GM23338 (cell line): ENCODE results near the gene DSEL. TPM values are rescaled to one million over a fixed set of nuclear protein-coding genes. Genes with fewer than 3 reads are reported as not detected.

Experiments used
- ATAC-seq: fragments of 200-7000 bp; cut with Tn5 transposase; 3 replicates; pipeline ENCODE4 v1.9.1; 2020
- DNase-seq: peaks from one replicate; pipeline ENCODE4 v3.0.0-alpha.2; 2015; ENCODE audit warnings: low spot score
- H2AFZ ChIP-seq: fragments of 200-600 bp; sonication (generic); 2 replicates; pipeline ENCODE4 v1.8.0; 2016; ENCODE audit warnings: antibody characterized with exemption, mild to moderate bottlenecking, moderate library complexity
- H3F3A ChIP-seq: fragments of 200-600 bp; sonication (generic); replicated peaks from 2 replicates; pipeline ENCODE4 v1.8.0; 2017; ENCODE audit warnings: antibody characterized with exemption, mixed run types, low read depth
- H3K27ac ChIP-seq: fragments of 200-600 bp; sonication (generic); 2 replicates; pipeline ENCODE4 v1.6.1; 2016; ENCODE audit warnings: low read depth
- H3K27me3 ChIP-seq: fragments of 200-600 bp; sonication (generic); 2 replicates; pipeline ENCODE4 v1.8.0; 2016; ENCODE audit warnings: mild to moderate bottlenecking, mixed run types, moderate library complexity; ENCODE audit not compliant: insufficient read depth
- H3K36me3 ChIP-seq: fragments of 200-600 bp; sonication (generic); 2 replicates; pipeline ENCODE4 v1.8.0; 2016; ENCODE audit warnings: mild to moderate bottlenecking; ENCODE audit not compliant: insufficient read depth
- H3K4me1 ChIP-seq: fragments of 200-600 bp; sonication (generic); 2 replicates; pipeline ENCODE4 v1.8.0; 2016; ENCODE audit warnings: mild to moderate bottlenecking, moderate library complexity; ENCODE audit not compliant: insufficient read depth
- H3K4me2 ChIP-seq: fragments of 200-600 bp; sonication (generic); 2 replicates; pipeline ENCODE4 v1.7.1; 2017; ENCODE audit warnings: mixed run types
- H3K4me3 ChIP-seq: fragments of 200-600 bp; sonication (generic); 2 replicates; pipeline ENCODE4 v1.6.1; 2016; ENCODE audit warnings: mixed run types
- H3K79me2 ChIP-seq: fragments of 200-600 bp; sonication (generic); replicated peaks from 2 replicates; pipeline ENCODE4 v1.8.0; 2017; ENCODE audit warnings: mild to moderate bottlenecking; ENCODE audit not compliant: insufficient read depth
- H3K9me2 ChIP-seq: fragments of 200-600 bp; sonication (generic); 2 replicates; pipeline ENCODE4 v1.8.0; 2017; ENCODE audit not compliant: insufficient read depth
- H4K20me1 ChIP-seq: fragments of 200-600 bp; sonication (generic); replicated peaks from 2 replicates; pipeline ENCODE4 v1.8.0; 2017; ENCODE audit warnings: mild to moderate bottlenecking; ENCODE audit not compliant: insufficient read depth
- H3K27ac Mint-ChIP-seq: 2 replicates; pipeline ENCODE4 v1.8.0; 2020; ENCODE audit warnings: inconsistent platforms, mild to moderate bottlenecking, moderate library complexity, mixed read lengths
- H3K27me3 Mint-ChIP-seq: 3 replicates; pipeline ENCODE4 v1.8.0; 2022; ENCODE audit warnings: low read depth, mild to moderate bottlenecking, moderate library complexity, mixed read lengths, inconsistent platforms; ENCODE audit not compliant: insufficient read depth, poor library complexity
- H3K36me3 Mint-ChIP-seq: 3 replicates; pipeline ENCODE4 v1.8.0; 2021; ENCODE audit warnings: low read depth, mild to moderate bottlenecking, inconsistent platforms, moderate library complexity, mixed read lengths
- H3K4me1 Mint-ChIP-seq: 3 replicates; pipeline ENCODE4 v1.8.0; 2020; ENCODE audit warnings: mild to moderate bottlenecking, inconsistent platforms, mixed read lengths
- H3K4me3 Mint-ChIP-seq: 3 replicates; pipeline ENCODE4 v1.8.0; 2021; ENCODE audit warnings: moderate library complexity, mild to moderate bottlenecking, inconsistent platforms, mixed read lengths
- H3K9me3 Mint-ChIP-seq: 3 replicates; pipeline ENCODE4 v1.8.0; 2020; ENCODE audit warnings: moderate library complexity, mild to moderate bottlenecking, inconsistent platforms, mixed read lengths
- CREB1 ChIP-seq: fragments of 250-450 bp; sonication (Bioruptor Pico); IDR thresholded peaks from 2 replicates; pipeline ENCODE4 v1.5.0; 2020; ENCODE audit warnings: low read depth, mild to moderate bottlenecking, moderate library complexity
- EZH2 ChIP-seq: fragments of 200-600 bp; sonication (generic); IDR thresholded peaks from one replicate; pipeline ENCODE4 v1.8.0; 2017; ENCODE audit warnings: antibody characterized with exemption, mild to moderate bottlenecking, low read depth; ENCODE audit not compliant: unreplicated experiment
- EZH2phosphoT487 ChIP-seq: fragments of 200-600 bp; sonication (generic); IDR thresholded peaks from one replicate; pipeline ENCODE4 v1.8.1; 2018; ENCODE audit warnings: antibody characterized with exemption; ENCODE audit not compliant: unreplicated experiment
- JUNB ChIP-seq: IDR thresholded peaks from one replicate; pipeline ENCODE4 v1.6.1; 2016; ENCODE audit warnings: antibody characterized with exemption; ENCODE audit not compliant: unreplicated experiment
- NANOG ChIP-seq: IDR thresholded peaks from 2 replicates; pipeline ENCODE4 v1.6.1; 2016; ENCODE audit warnings: antibody characterized with exemption, borderline replicate concordance
- POLR2AphosphoS5 ChIP-seq: IDR thresholded peaks from 2 replicates; pipeline ENCODE4 v1.6.1; 2016; ENCODE audit warnings: antibody characterized with exemption, low read depth
- STAT1 ChIP-seq: IDR thresholded peaks from one replicate; pipeline ENCODE4 v1.6.1; 2016; ENCODE audit warnings: antibody characterized with exemption; ENCODE audit not compliant: unreplicated experiment
- ZNF114 ChIP-seq: fragments of 250-450 bp; sonication (Bioruptor Pico); IDR thresholded peaks from 2 replicates; pipeline ENCODE4 v1.5.0; 2020; ENCODE audit warnings: mild to moderate bottlenecking, moderate library complexity
- ZNF462 ChIP-seq: fragments of 250-450 bp; sonication (Bioruptor Pico); IDR thresholded peaks from 2 replicates; pipeline ENCODE4 v1.5.0; 2020; ENCODE audit warnings: mild to moderate bottlenecking, moderate library complexity
- polyA plus RNA-seq: library from polyadenylated mRNA; unstranded; fragments of >200 nt; fragmentation: Nextera tagmentation; extraction: Ambion mirVana; gene quantifications from 2 replicates; pipeline ENCODE4 v1.2.1, GENCODE V29; 2016
- total RNA-seq: library from RNA; depleted of rRNA; stranded (reverse); fragments of >200 nt; shearing (Covaris generic); gene quantifications from 2 replicates; pipeline ENCODE4 v1.2.3, GENCODE V29; 2014
- TF ChIP-seq, protein P1 (sequence below): IDR thresholded peaks from one replicate; pipeline ENCODE4 v1.6.1; 2018; ENCODE audit warnings: antibody characterized with exemption; ENCODE audit not compliant: unreplicated experiment
- TF ChIP-seq, protein P2 (sequence below): IDR thresholded peaks from 2 replicates; pipeline ENCODE4 v1.6.1; 2016; ENCODE audit warnings: antibody characterized with exemption

DSEL gene
- total and polyA plus RNA-seq, 2 experiments from 2014 or later, result 5.7 to 24.1 TPM

GRCh38 chr18:67475673-67476072, 40.8 kb downstream of the DSEL start (continued):
- TF ChIP-seq, protein P1, sequence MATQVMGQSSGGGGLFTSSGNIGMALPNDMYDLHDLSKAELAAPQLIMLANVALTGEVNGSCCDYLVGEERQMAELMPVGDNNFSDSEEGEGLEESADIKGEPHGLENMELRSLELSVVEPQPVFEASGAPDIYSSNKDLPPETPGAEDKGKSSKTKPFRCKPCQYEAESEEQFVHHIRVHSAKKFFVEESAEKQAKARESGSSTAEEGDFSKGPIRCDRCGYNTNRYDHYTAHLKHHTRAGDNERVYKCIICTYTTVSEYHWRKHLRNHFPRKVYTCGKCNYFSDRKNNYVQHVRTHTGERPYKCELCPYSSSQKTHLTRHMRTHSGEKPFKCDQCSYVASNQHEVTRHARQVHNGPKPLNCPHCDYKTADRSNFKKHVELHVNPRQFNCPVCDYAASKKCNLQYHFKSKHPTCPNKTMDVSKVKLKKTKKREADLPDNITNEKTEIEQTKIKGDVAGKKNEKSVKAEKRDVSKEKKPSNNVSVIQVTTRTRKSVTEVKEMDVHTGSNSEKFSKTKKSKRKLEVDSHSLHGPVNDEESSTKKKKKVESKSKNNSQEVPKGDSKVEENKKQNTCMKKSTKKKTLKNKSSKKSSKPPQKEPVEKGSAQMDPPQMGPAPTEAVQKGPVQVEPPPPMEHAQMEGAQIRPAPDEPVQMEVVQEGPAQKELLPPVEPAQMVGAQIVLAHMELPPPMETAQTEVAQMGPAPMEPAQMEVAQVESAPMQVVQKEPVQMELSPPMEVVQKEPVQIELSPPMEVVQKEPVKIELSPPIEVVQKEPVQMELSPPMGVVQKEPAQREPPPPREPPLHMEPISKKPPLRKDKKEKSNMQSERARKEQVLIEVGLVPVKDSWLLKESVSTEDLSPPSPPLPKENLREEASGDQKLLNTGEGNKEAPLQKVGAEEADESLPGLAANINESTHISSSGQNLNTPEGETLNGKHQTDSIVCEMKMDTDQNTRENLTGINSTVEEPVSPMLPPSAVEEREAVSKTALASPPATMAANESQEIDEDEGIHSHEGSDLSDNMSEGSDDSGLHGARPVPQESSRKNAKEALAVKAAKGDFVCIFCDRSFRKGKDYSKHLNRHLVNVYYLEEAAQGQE, result no peak
- TF ChIP-seq NANOG, result no peak

- no peaks in the 10 kb centered on the region for H3K27me3 ChIP-seq
- no peaks in the 10 kb centered on the region for H4K20me1 ChIP-seq
- H3K4me1 Mint-ChIP-seq, result peaks cover 25% of the 10 kb centered on the region
- no peak overlapping the region for H3K4me2 ChIP-seq
- DNase-seq (no peak), ATAC-seq (no peak)
- H3K27ac Mint-ChIP-seq, result no peak overlapping the region
- H2AFZ ChIP-seq, result no peak overlapping the region
- peaks cover 2% of the 10 kb centered on the region for H3K27me3 Mint-ChIP-seq
- peaks cover 12% of the 10 kb centered on the region; the same call in 2 of the 3 replicates for H3K36me3 Mint-ChIP-seq
- peaks cover 20% of the 10 kb centered on the region for H3K4me1 ChIP-seq
- H3K4me3 ChIP-seq, result no peak overlapping the region
- TF ChIP-seq JUNB (no peak), EZH2phosphoT487 (no peak), NANOG (no peak), EZH2 (no peak), CREB1 (CRISPR knock-in tag) (no peak), STAT1 (no peak), POLR2AphosphoS5 (no peak), ZNF462 (CRISPR knock-in tag) (no peak), ZNF114 (CRISPR knock-in tag) (no peak)
- TF ChIP-seq, protein P1, result no peak
- TF ChIP-seq, protein P2, sequence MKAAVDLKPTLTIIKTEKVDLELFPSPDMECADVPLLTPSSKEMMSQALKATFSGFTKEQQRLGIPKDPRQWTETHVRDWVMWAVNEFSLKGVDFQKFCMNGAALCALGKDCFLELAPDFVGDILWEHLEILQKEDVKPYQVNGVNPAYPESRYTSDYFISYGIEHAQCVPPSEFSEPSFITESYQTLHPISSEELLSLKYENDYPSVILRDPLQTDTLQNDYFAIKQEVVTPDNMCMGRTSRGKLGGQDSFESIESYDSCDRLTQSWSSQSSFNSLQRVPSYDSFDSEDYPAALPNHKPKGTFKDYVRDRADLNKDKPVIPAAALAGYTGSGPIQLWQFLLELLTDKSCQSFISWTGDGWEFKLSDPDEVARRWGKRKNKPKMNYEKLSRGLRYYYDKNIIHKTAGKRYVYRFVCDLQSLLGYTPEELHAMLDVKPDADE, result no peak
- no peak overlapping the region for H3K27ac ChIP-seq
- H3F3A ChIP-seq, result no peaks in the 10 kb centered on the region
- no peaks in the 10 kb centered on the region for H3K9me2 ChIP-seq
- H3K79me2 ChIP-seq, result no peaks in the 10 kb centered on the region
- H3K4me3 Mint-ChIP-seq, result no peak overlapping the region
- no peaks in the 10 kb centered on the region for H3K36me3 ChIP-seq
- H3K9me3 Mint-ChIP-seq, result peaks cover 6% of the 10 kb centered on the region; the same call in 2 of the 3 replicates
Observed at GRCh38 chr18:67468038-67468437, 48.5 kb downstream of the DSEL start.
